HepG2 (cell line): Measurements from ENCODE around the gene RNF14.

ENCODE experiments used
- CCAR2 ChIP-seq: fragments of 200-400 bp; formaldehyde crosslinking; optimal IDR thresholded peaks from 2 replicates; pipeline ENCODE3; 2018; ENCODE audit warnings: low read depth, mild to moderate bottlenecking, low read length, moderate library complexity
- DMAP1 ChIP-seq: IDR thresholded peaks from 2 replicates; pipeline ENCODE4 v1.6.1; 2016
- EHMT2 ChIP-seq: fragments of 200-600 bp; sonication (generic); IDR thresholded peaks from 2 replicates; pipeline ENCODE4 v1.7.0; 2017; ENCODE audit warnings: antibody characterized with exemption, low read depth, low read length, borderline replicate concordance
- FOXJ3 ChIP-seq: sonication (generic); formaldehyde crosslinking; IDR thresholded peaks from 2 replicates; pipeline ENCODE4 v1.4.0; 2020; ENCODE audit warnings: missing genetic modification reagents, mild to moderate bottlenecking, borderline replicate concordance
- KLF12 ChIP-seq: sonication (generic); formaldehyde crosslinking; IDR thresholded peaks from 2 replicates; pipeline ENCODE4 v1.4.0; 2020; ENCODE audit warnings: missing genetic modification reagents, borderline replicate concordance
- MED1 ChIP-seq: sonication (generic); formaldehyde crosslinking; IDR thresholded peaks from 2 replicates; pipeline ENCODE4 v1.4.0; 2020; ENCODE audit warnings: missing genetic modification reagents
- NBN ChIP-seq: fragments of 450-650 bp; conservative IDR thresholded peaks from 2 replicates; pipeline ENCODE4 v1.6.1; 2017
- PAWR ChIP-seq: sonication (generic); formaldehyde crosslinking; IDR thresholded peaks from 2 replicates; pipeline ENCODE4 v1.4.0; 2020; ENCODE audit warnings: missing genetic modification reagents, mild to moderate bottlenecking, borderline replicate concordance
- TGIF2 ChIP-seq: IDR thresholded peaks from 2 replicates; pipeline ENCODE4 v1.6.1; 2016; ENCODE audit warnings: control low read depth, missing compliant biosample characterization
- XBP1 ChIP-seq: sonication (generic); formaldehyde crosslinking; IDR thresholded peaks from 2 replicates; pipeline ENCODE4 v1.5.0; 2020; ENCODE audit warnings: missing genetic modification reagents
- ZFP36L1 ChIP-seq: sonication (generic); formaldehyde crosslinking; IDR thresholded peaks from 2 replicates; pipeline ENCODE4 v1.8.0; 2022; ENCODE audit warnings: mild to moderate bottlenecking, missing genetic modification reagents, moderate library complexity
- ZKSCAN1 ChIP-seq: fragments of 150-350 bp; IDR thresholded peaks from 2 replicates; pipeline ENCODE4 v1.6.1; 2014; ENCODE audit warnings: low read length
- ZNF547 ChIP-seq: sonication (generic); formaldehyde crosslinking; IDR thresholded peaks from 2 replicates; pipeline ENCODE4 v1.5.1; 2020; ENCODE audit warnings: mild to moderate bottlenecking, missing genetic modification reagents

GRCh38 chr5:141973871-141974595, 5.1 kb downstream of the RNF14 start:
- TF ChIP-seq PAWR (no peak), ZKSCAN1 (no peak), FOXJ3 (CRISPR knock-in tag) (no peak), XBP1 (CRISPR knock-in tag) (no peak), KLF12 (no peak), NBN (no peak), ZFP36L1 (no peak), CCAR2 (no peak), DMAP1 (CRISPR knock-in tag) (no peak), EHMT2 (no peak), TGIF2 (no peak), MED1 (CRISPR knock-in tag) (no peak), ZNF547 (CRISPR knock-in tag) (no peak)
